Ascending aorta (tissue), 2 donors: ENCODE measurements around the gene LHX1. TPM values are rescaled to one million over a fixed set of nuclear protein-coding genes. Genes with fewer than 3 reads are reported as not detected.

Source experiments
- DNase-seq, 2 donors: peaks; one replicate each; pipeline ENCODE4 v3.0.0-alpha.2; 2019; ENCODE audit warnings: low spot score in 2 of 2
- H3K27ac ChIP-seq, 2 donors: fragments of 200-600 bp; sonication (generic); one replicate each; pipeline ENCODE4 v1.5.1; 2016 to 2017; ENCODE audit warnings: mild to moderate bottlenecking in 1 of 2
- H3K27me3 ChIP-seq: fragments of 200-600 bp; sonication (generic); one replicate; pipeline ENCODE4 v1.5.1; 2017
- H3K36me3 ChIP-seq, 2 donors: fragments of 200-600 bp; sonication (generic); one replicate each; pipeline ENCODE4 v1.5.1; 2016
- H3K4me1 ChIP-seq, 2 donors: fragments of 200-600 bp; sonication (generic); one replicate each; pipeline ENCODE4 v1.5.1; 2016 to 2017; ENCODE audit warnings: mild to moderate bottlenecking in 1 of 2
- H3K4me3 ChIP-seq, 2 donors: fragments of 200-600 bp; sonication (generic); one replicate each; pipeline ENCODE4 v1.5.1; 2016 to 2017; ENCODE audit warnings: mild to moderate bottlenecking in 1 of 2
- H3K9me3 ChIP-seq, 2 donors: fragments of 200-600 bp; sonication (generic); one replicate each; pipeline ENCODE4 v1.5.1; 2016
- CTCF ChIP-seq, 3 experiments: fragments of 200-600 bp in 2 of 3; fragments of 450-650 bp in 1 of 3; sonication (generic) in 2 of 3; IDR thresholded peaks; one replicate each; pipeline ENCODE4 v1.5.1; 2016 to 2019; ENCODE audit warnings: antibody characterized with exemption in 3 of 3, mild to moderate bottlenecking in 1 of 3, moderate library complexity in 1 of 3
- intact Hi-C: fragments of 100-400 bp; cut with DNase I; formaldehyde crosslinking; loops from one replicate; pipeline ENCODE4 v1.15.1; 2023
- total RNA-seq: library from RNA; depleted of rRNA; stranded (reverse); fragments of >200 nt; gene quantifications from one replicate; pipeline ENCODE4 v1.1.0, GENCODE V29; 2016

LHX1 gene
- total RNA-seq, 1 donor from 2014 or later: not detected

GRCh38 chr17:36980280-36980761, 43.0 kb downstream of the LHX1 start:
- intact Hi-C loops: no loop called here
- Histone ChIP-seq H3K4me1 (peaks cover 0 to 8% of the 10 kb centered on the region in 2 donors), H3K4me3 (no peak overlapping the region), H3K36me3 (no peaks in the 10 kb centered on the region), H3K27ac (no peak overlapping the region), H3K27me3 (no peaks in the 10 kb centered on the region), H3K9me3 (no peaks in the 10 kb centered on the region)
- no peak for DNase-seq
- TF ChIP-seq CTCF (IDR thresholded peaks at IDR 0.05): no peak

- no peaks in the 10 kb centered on the region for H3K27me3 ChIP-seq
- DNase-seq: no peak
- intact Hi-C loops: no loop called here
Measured at GRCh38 chr17:36983618-36984017, 46.3 kb downstream of the LHX1 start.

DNA sequence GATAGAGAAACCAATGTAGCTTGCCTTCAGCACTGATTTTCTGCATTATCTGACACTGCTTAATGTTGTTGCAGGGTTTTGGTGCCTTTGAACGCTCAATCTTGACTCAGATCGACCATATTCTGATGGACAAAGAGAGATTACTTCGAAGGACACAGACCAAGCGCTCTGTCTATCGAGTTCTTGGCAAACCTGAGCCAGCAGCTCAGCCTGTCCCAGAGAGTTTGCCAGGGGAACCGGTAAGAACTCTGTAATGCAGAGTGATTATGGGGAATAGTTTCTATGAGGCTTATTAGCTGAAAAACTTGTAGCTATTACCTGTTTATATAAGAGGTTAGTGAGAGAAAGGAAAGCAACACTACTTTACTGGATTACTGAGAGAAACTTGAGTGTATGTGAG, 51.9 kb downstream of the LHX1 start:
- TF ChIP-seq CTCF (IDR thresholded peaks at IDR 0.05): no peak
- DNase-seq: no peak
- Histone ChIP-seq H3K27me3 (no peaks in the 10 kb centered on the region), H3K27ac (no peak overlapping the region), H3K4me3 (no peak overlapping the region), H3K9me3 (no peaks in the 10 kb centered on the region), H3K4me1 (no peaks in the 10 kb centered on the region), H3K36me3 (peaks cover 20 to 41% of the 10 kb centered on the region in 2 donors)
- intact Hi-C loops: no loop called here

More at GRCh38 chr17:36983618-36984017, 46.3 kb downstream of the LHX1 start:
- no peak overlapping the region for H3K4me3 ChIP-seq
- peaks cover 9 to 16% of the 10 kb centered on the region in 2 donors for H3K36me3 ChIP-seq
- no peak for TF ChIP-seq CTCF (IDR thresholded peaks at IDR 0.05)
- H3K4me1 ChIP-seq: peaks cover 0 to 8% of the 10 kb centered on the region in 2 donors
- H3K9me3 ChIP-seq: no peaks in the 10 kb centered on the region
- H3K27ac ChIP-seq: no peak overlapping the region

- Histone ChIP-seq H3K27ac (no peak overlapping the region), H3K9me3 (no peaks in the 10 kb centered on the region), H3K4me1 (no peaks in the 10 kb centered on the region), H3K27me3 (no peaks in the 10 kb centered on the region), H3K36me3 (peaks cover 42 to 67% of the 10 kb centered on the region in 2 donors), H3K4me3 (no peak overlapping the region)
- intact Hi-C loops: no loop called here
- TF ChIP-seq CTCF (IDR thresholded peaks at IDR 0.05): no peak
- DNase-seq: no peak
Measured at GRCh38 chr17:36992701-36993100, 55.4 kb downstream of the LHX1 start.

DNA sequence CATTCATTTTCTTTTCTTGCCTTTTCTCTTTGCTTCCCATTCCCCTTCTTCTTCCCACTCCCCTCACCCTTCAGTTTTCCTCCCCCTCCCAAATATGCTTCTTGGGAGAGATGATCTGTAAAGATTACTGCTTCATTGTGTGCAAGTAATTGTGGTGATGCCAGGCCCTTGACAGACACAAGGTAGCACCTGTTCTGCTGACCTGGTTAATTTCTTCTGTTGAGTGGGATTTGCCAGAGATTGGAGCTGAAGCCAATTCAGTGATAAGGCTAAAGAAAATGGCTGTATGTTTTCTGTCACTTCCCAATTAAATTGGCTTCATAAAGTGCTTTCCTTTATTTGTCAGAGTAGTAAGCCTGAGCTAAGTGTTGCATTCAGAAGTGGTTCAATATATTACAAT, 56.0 kb downstream of the LHX1 start:
- no peak for TF ChIP-seq CTCF (IDR thresholded peaks at IDR 0.05)
- intact Hi-C loops: no loop called here
- DNase-seq: no peak
- Histone ChIP-seq H3K9me3 (no peaks in the 10 kb centered on the region), H3K4me1 (no peaks in the 10 kb centered on the region), H3K27ac (no peak overlapping the region), H3K36me3 (peaks cover 41 to 68% of the 10 kb centered on the region in 2 donors), H3K4me3 (no peak overlapping the region), H3K27me3 (no peaks in the 10 kb centered on the region)

Other genes starting within 250 kb of the LHX1 start
- 19.5 TPM for gene AATF, start 11.5 kb downstream of the LHX1 start, total RNA-seq